HTR-8/SVneo (cell line): ENCODE results near the gene PRLR.

Experiments
- DNase-seq: peaks from one replicate; pipeline ENCODE4 v3.0.0; 2011; ENCODE audit warnings: low spot score, mixed read lengths; ENCODE audit not compliant: insufficient read length
- FAIRE-seq: peaks from 2 replicates; lab custom pipeline; 2011; peaks lifted over from hg19 to GRCh38; lab: Jason Lieb, UNC

Gene PRLR

DNA sequence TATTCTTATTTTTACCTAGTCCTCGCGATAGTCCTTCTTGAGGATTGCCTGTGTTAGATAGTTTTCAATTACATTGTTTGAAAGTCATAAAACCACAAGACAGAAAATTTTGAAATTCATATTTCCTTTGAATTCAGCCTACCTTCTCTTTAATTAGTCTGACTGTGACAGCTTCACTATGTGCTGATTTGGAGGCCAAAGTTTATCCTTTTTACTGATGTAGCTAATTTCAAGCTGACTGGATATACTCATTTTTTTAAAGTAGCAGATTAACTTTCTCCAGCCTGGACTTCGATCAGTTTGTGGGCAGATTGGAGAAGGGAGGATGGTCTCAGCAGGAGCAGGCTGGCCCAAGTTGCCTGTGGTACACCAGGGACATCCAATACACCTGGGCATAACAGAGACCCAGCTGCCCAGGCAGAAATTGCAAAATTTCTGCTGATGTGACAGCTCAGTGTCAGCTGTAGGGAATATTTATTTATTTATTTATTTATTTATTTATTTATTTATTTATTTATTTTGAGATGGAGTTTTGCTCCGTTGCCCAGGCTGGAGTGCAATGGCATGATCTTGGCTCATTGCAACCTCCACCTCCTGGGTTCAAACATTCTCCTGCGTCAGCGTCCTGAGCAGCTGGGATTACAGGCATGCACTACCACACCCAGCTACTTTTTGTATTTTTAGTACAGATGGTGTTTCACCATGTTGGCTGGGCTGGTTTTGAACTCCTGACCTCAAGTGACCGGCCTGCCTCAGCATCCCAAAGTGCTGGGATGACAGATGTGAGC is 206.7 kb downstream of the PRLR start:
- FAIRE-seq, result no peak
- DNase-seq, result no peak

DNA sequence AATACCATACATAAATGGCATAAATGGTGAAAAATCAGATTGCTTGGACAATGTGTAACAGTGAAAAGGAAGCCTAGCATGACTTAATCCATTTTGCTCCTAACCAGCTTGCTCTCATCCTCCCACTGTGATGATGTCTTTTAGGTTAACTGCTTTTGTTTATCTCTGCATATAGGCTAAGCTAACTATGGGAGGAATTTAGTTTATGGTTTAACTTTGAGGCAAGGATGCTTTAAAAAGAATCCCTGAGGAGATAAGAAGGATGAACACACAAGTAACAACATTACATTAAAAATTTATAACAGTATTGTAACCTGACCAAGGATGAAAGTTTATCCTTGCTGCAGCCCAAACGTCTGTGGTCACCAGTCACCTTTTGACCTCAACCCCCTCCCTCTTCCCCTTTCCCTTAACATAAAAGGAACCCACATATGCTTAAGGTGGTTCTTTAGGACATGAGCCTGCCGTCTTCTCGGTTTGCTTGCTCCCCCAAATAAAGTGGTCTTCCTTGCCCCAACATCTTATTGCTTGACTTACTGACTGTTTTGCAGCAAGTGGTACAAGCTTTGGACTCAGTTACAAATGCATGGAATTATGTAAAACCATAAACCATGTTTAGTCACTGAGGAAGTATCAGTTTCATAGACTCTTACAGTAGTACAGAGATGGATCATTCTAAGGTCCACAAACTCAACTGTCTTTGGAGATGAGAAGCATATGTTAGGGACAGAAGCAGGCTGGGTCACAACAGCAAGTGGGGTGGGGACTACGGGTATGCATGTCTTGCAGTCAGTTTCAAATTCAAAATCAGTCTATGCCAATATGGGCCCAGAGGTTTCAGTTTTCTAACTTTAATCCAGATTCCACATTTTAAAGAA is 213.9 kb downstream of the PRLR start:
- FAIRE-seq, result peak; percentile 13

DNA sequence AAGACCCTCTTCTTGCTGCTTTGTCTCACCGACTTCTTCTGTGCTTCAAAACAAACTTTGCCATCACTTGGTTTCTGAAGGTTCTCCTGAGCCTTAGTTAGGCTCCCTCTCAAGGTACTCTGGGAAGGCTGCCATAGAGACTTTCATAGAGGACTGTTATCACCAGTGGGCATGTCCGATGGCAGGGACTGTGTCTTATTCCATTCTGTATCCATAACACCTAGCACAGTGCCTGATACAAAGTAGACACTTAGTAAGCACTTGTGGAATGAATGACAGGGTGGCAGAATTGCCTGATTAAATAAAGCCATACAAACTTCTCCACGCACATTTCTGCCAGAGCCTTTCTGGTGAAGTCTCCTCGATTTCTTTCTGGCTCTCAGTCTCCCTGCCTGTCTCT is 215.2 kb downstream of the PRLR start:
- FAIRE-seq, result no peak

More for the DNA sequence above, 213.9 kb downstream of the PRLR start:
- no peak for DNase-seq

DNA sequence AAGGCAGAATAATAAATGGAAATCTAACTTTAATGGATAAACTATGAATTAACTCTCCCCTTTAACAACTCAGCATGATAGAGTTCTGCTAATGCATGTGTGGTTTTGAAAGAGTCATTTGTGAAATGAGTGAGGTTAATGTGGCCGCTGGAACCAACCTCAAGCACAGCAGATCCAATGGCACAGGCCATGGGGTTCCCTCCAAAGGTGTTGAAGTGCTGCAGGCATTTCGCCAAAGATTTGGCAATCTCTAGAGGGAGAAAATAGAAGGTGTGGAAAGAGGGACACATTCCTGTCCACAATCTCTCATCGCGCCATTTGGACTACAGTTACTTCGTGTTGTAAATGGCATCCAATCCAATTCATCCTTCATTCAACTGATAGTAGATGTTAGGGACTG is 217.5 kb downstream of the PRLR start:
- DNase-seq (no peak), FAIRE-seq (no peak)

More for the DNA sequence above, 215.2 kb downstream of the PRLR start:
- no peak for DNase-seq

DNA sequence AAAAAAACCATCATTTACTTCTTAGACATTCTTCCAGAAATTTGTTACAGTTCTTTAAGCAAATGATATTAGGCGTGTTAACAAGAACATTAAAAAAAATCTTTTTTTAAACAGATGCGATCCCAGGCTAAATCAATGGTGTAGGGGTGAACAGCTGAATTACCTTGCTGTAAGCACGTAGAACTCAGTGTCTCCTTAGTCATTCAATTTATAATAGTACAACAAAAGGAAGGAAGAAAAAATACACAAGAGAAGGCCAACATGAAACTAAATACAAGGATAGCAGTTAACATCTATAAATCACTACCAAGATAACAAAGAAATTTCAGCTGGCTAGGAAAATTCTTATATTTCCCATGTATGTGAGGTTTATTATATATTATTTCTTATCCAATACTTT is 217.9 kb downstream of the PRLR start:
- FAIRE-seq (no peak), DNase-seq (no peak)

DNA sequence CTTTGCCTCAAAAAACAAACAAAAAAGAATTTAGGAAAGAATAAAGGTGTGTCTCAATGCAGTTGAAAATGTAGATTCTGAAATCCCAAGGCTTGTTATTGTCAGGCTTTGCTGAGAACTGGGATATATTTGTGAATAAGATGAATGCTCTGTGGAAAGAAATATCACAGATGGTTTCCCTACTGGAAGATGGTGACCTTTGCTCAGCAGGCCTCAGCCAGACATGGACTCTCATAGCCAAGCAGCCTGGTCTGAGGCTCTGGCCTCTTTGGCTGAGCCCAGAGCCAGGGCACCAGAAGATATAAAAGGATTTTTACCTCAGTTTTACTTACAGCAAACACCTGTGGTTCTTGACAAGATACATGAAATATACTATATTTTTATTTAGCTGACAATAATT is 219.6 kb downstream of the PRLR start:
- FAIRE-seq, result peak; percentile 46
- no peak for DNase-seq

DNA sequence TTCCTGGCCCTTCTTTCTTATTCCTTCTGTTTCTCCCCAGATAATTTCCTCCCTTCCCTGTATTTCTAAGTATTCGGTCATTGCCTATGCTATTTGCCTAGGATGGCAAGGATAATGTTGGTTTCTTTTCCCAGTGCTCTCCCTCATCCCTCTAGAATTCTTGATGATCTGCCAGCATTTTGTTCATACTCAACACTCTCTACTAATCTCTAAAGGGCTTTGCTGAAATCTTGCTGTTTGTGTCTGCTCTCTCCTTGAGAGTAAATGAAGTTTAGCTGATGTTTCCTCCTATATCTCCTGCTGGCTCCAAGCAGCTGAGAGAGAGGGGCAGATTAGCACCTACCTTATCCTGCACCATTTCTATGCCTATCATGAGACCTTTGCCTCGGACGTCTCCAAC is 220.6 kb downstream of the PRLR start:
- no peak for DNase-seq
- FAIRE-seq, result no peak

DNA sequence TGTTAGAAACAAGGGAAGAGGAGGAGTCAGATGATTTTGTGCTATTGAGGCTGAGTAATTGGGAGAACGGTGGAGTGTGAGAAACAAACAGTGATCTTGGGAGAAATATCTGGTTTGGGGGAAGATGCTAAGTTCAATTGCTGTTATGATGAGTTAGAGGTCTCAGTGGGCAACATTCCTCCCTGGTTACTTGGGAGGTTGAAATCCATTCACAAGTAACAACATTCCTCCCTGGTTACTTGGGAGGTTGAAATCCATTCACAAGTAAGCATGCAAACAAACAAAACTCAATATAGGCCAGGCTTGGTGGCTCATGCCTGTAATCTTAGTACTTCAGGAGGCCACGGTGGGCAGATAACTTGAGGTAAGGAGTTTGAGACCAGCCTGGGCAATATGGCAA is 221.3 kb downstream of the PRLR start:
- DNase-seq (no peak), FAIRE-seq (no peak)

DNA sequence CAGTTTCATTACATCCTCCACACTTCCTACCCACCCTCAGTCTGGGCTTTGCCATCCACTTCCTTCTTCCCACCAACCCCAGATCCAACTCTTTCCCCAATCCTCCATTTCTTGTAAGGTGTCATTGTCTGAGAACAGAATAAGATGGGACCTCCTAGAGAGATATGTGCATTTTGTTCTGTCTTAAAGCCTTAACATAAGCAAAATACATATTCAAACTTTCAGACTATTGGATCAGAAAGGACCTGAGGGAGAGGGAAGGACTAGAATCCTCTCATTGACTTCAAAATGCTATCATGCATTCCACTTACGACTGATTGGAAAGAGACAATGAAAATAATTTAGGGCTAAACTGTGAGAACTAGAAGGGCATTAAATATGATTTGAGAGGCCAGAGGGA is 225.5 kb downstream of the PRLR start:
- DNase-seq (no peak), FAIRE-seq (no peak)

DNA sequence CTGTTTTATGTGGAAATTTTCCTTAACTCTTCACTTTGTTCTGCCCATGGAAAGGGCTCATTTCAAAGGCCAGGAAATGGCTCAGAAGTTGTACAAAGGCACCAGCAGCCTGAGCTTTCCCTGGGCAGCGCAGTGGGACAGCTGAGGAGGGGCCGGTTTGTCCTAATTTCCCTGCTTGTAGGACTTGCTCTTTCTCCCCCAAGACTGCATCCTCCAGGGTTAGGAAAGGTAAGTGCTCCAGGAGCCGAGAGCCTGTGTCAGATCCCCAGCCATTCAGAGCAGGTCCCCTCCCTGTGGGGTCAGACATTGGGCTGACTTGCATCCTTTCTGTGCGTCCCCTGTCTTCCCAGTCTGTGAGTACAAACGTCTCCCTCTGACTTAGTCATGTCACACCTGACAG is 226.1 kb downstream of the PRLR start:
- no peak for FAIRE-seq

DNA sequence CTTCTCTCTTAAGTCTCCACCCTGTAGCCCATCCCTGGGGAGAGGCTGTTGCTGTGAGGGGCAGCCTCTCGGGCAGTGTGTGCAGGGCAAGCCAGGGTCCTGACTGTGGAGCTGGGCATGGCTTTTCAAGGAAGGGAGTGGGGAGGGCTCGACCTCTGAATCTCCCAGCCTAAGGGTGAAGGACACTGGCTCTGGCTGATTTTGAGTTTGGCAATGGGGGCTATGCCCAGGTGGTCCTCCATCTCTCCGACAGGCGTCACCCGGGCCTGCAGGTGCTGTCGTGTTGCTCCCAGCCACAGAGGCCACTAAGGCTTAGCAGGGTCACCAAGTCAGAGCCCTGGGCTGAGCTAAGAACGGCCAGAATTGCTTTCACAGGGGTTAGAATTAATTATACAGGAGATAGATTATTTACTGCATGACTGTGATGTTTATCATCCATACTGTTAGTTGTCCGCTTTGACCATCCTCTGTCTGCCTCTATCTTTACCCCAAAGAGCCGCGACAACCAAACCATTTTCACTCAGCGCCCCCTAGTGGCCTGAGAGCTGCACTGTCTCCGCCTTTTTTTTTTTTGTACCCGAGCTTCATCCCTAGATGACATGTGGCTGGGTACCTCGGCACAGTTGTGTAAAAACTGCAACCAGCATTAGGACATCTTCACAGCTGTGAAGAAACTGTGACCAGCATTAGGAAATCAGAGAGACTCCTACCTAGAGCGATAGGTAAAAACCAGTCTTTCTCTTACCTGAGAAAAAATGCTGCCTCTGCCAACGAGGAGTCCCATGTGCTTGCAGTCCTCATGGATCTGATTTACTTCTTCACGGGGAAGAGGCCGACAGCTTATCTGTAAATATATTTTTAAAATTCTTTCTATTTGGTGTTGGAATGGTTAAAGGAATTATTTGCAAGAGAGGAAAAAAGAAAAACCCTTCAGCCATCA is 227.0 kb downstream of the PRLR start:
- FAIRE-seq (peak; percentile 76), DNase-seq (peak; percentile 90)

More for the DNA sequence above, 226.1 kb downstream of the PRLR start:
- DNase-seq, result no peak

DNA sequence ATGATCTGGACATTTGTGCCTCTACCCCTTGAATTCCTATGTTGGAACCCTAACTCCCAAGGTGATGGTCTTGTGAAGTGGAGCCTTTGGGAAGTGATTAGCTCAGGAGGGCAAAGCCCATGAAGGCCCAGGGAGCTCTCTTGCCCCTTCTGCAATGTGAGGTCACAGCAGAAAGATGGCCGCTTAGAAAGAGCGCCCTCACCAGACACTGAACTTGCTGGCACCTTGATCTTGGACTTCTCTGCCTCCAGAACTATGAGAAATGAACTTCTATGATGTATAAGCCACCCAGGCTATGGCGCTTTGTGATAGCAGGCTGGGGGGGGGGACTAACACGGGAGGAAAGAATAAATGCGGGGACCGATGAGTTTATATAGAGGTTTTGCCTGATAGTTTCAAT is 227.8 kb downstream of the PRLR start:
- FAIRE-seq (no peak), DNase-seq (no peak)

DNA sequence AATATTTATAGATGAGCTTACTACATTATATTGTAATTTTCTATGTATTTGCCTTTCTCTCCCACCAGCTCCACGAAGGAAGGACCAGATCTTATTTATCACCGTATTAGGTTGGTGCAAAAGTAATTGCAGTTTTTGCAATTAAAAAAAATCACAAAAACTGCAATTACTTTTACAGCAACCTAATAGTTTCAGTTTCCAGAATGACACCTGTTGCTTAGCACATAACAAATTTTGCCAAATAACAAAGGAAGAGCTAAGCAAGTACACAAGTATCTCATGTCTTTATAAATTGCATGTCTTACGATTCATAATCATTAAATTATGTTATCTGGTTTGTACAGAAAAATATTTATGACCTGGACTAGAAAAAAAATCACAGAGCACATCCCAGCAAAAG is 228.4 kb downstream of the PRLR start:
- no peak for DNase-seq
- FAIRE-seq, result no peak
